ENCODE data around the gene THBS4. TPM values are rescaled to one million over a fixed set of nuclear protein-coding genes. Genes with fewer than 3 reads are reported as not detected.

The THBS4 gene
- total and polyA plus RNA-seq, 9 of the 15 experiments (the other 6 are each of a cell fraction or from before 2014, with no cell fraction given), result 0.07 to 0.08 TPM; not detected in 7

DNA sequence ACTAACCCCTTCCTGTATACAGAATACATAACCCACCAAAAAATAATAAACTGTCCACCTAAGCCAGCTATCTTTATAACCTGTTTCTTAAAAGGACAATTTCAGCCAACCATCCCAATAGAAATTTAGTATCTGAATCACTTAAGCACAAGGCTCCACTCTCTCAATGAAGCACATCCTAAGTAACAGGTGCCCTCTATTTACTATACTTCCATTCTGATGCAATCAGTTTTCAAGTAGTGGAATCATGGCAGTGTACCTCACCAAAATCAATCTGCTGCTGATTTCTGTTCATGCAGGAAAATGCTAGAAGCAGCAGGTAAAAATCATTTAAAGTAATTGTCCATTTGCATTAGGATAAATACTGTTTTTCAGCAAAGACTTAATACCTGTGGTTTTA, 48.9 kb upstream of the THBS4 start:
- ATAC-seq (no peak), FAIRE-seq (no peak), DNase-seq (ENCODE audit: extremely low read depth in 1 of 4, low spot score in 3 of 4) (no peak)
- no peak overlapping the region for H2AFZ ChIP-seq (ENCODE audit: low read depth, low read length)
- POLR2A ChIA-PET, result no interaction called here
- no peaks in the 10 kb centered on the region for H3K79me2 ChIP-seq (ENCODE audit: control insufficient read depth, insufficient read depth, low read length)
- no peaks in the 10 kb centered on the region for H3K9me3 ChIP-seq (replicated peaks; ENCODE audit: control insufficient read depth, insufficient read depth, low read depth, low read length)
- no peaks in the 10 kb centered on the region for H3K36me3 ChIP-seq (ENCODE audit: control insufficient read depth, insufficient read depth, low read length)
- H3K27ac ChIP-seq (ENCODE audit: extremely low read depth, low read depth, low read length), result no peak overlapping the region
- BruUV-seq (replicated peaks), result no TSS peak
- in situ Hi-C loops (cut with MboI) (no loop called here), intact Hi-C loops (cut with micrococcal nuclease) (no loop called here)
- H3K9ac ChIP-seq (ENCODE audit: insufficient read depth in 1 of 2, low read depth in 2 of 2, low read length in 2 of 2), result no peak overlapping the region
- H3K9me1 ChIP-seq (ENCODE audit: control insufficient read depth, insufficient read depth, low read length), result no peaks in the 10 kb centered on the region
- H3K27me3 ChIP-seq (ENCODE audit: control insufficient read depth in 2 of 2, insufficient read depth in 2 of 2, low read length in 2 of 2), result peaks cover 4 to 5% of the 10 kb centered on the region in 2 experiments; a peak in 4 of 5 replicates
- H3K4me2 ChIP-seq (ENCODE audit: insufficient read depth, low read length), result no peak overlapping the region
- CTCF ChIA-PET (ENCODE audit: low intra/inter-chr PET ratio), result no interaction called here
- H3K4me3 ChIP-seq, result no peak overlapping the region
- H3K4me1 ChIP-seq (replicated peaks in 1 of 2; ENCODE audit: control insufficient read depth in 2 of 2, insufficient read depth in 2 of 2, low read length in 2 of 2), result peaks cover 0 to 6% of the 10 kb centered on the region in 2 experiments; a peak in 1 of 5 replicates
- H4K20me1 ChIP-seq (replicated peaks; ENCODE audit: control insufficient read depth, insufficient read depth, low read length), result no peaks in the 10 kb centered on the region
- TF ChIP-seq DMBX1 (CRISPR knock-in tag; IDR thresholded peaks at IDR 0.05; ENCODE audit: borderline replicate concordance), result no peak
- TF ChIP-seq TAF15 (IDR thresholded peaks at IDR 0.05; ENCODE audit: low read depth, low read length), result no peak
- TF ChIP-seq CBFB (CRISPR knock-in tag; IDR thresholded peaks at IDR 0.05), result no peak
- TF ChIP-seq, protein P1, sequence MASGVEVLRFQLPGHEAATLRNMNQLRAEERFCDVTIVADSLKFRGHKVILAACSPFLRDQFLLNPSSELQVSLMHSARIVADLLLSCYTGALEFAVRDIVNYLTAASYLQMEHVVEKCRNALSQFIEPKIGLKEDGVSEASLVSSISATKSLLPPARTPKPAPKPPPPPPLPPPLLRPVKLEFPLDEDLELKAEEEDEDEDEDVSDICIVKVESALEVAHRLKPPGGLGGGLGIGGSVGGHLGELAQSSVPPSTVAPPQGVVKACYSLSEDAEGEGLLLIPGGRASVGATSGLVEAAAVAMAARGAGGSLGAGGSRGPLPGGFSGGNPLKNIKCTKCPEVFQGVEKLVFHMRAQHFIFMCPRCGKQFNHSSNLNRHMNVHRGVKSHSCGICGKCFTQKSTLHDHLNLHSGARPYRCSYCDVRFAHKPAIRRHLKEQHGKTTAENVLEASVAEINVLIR (CRISPR knock-in tag; IDR thresholded peaks at IDR 0.05), result no peak
- TF ChIP-seq, protein P2, sequence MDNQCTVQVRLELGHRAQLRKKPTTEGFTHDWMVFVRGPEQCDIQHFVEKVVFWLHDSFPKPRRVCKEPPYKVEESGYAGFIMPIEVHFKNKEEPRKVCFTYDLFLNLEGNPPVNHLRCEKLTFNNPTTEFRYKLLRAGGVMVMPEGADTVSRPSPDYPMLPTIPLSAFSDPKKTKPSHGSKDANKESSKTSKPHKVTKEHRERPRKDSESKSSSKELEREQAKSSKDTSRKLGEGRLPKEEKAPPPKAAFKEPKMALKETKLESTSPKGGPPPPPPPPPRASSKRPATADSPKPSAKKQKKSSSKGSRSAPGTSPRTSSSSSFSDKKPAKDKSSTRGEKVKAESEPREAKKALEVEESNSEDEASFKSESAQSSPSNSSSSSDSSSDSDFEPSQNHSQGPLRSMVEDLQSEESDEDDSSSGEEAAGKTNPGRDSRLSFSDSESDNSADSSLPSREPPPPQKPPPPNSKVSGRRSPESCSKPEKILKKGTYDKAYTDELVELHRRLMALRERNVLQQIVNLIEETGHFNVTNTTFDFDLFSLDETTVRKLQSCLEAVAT (IDR thresholded peaks at IDR 0.05), result no peak
- no peak for TF ChIP-seq CREB3 (tag; conservative IDR thresholded peaks at IDR 0.05; ENCODE audit: low read depth)
- TF ChIP-seq BACH1 (tag; IDR thresholded peaks at IDR 0.05), result no peak
- TF ChIP-seq, protein P3, sequence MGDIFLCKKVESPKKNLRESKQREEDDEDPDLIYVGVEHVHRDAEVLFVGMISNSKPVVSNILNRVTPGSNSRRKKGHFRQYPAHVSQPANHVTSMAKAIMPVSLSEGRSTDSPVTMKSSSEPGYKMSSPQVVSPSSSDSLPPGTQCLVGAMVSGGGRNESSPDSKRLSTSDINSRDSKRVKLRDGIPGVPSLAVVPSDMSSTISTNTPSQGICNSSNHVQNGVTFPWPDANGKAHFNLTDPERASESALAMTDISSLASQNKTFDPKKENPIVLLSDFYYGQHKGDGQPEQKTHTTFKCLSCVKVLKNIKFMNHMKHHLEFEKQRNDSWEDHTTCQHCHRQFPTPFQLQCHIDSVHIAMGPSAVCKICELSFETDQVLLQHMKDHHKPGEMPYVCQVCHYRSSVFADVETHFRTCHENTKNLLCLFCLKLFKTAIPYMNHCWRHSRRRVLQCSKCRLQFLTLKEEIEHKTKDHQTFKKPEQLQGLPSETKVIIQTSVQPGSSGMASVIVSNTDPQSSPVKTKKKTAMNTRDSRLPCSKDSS (IDR thresholded peaks at IDR 0.05; ENCODE audit: low read depth, partially characterized antibody), result no peak
- no peak for TF ChIP-seq HDAC2 (IDR thresholded peaks at IDR 0.05)
- TF ChIP-seq, protein P4, sequence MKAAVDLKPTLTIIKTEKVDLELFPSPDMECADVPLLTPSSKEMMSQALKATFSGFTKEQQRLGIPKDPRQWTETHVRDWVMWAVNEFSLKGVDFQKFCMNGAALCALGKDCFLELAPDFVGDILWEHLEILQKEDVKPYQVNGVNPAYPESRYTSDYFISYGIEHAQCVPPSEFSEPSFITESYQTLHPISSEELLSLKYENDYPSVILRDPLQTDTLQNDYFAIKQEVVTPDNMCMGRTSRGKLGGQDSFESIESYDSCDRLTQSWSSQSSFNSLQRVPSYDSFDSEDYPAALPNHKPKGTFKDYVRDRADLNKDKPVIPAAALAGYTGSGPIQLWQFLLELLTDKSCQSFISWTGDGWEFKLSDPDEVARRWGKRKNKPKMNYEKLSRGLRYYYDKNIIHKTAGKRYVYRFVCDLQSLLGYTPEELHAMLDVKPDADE (conservative IDR thresholded peaks at IDR 0.05; ENCODE audit: control insufficient read depth, low read depth, low read length), result no peak
- no peak for TF ChIP-seq ASH1L (IDR thresholded peaks at IDR 0.05; ENCODE audit: borderline replicate concordance, low read depth, partially characterized antibody)
- no peak for TF ChIP-seq NFIX (CRISPR knock-in tag; IDR thresholded peaks at IDR 0.05; ENCODE audit: low read depth)
- TF ChIP-seq ZNF232 (CRISPR knock-in tag; IDR thresholded peaks at IDR 0.05), result no peak
